DMS53 treated with DMSO at 0.1 percent for 48 hours (cell line): ENCODE results near the gene ANO5.
"Not testable (repeated sequence)": the region's sequence is repeated elsewhere in the genome, so short reads cannot be mapped to it uniquely, and the experiment has no call there.

Experiments
- DNase-seq: peaks from one replicate; lab custom pipeline; 2025; ENCODE audit not compliant: unreplicated experiment; lab: John Stamatoyannopoulos, UW

ANO5 gene

GRCh38 chr11:22199243-22199642 is 6.4 kb downstream of the ANO5 start:
- peak; percentile 26 for DNase-seq

GRCh38 chr11:22203281-22203680 is 10.4 kb downstream of the ANO5 start:
- DNase-seq = no peak

GRCh38 chr11:22207162-22207561 is 14.3 kb downstream of the ANO5 start:
- DNase-seq = no peak

GRCh38 chr11:22208151-22208858 is 15.4 kb downstream of the ANO5 start:
- DNase-seq = no peak

- DNase-seq = no peak
Measured at GRCh38 chr11:22216940-22217339, 24.1 kb downstream of the ANO5 start.

- DNase-seq = no peak
Measured at GRCh38 chr11:22221143-22221542, 28.3 kb downstream of the ANO5 start.

- no peak for DNase-seq
Measured at GRCh38 chr11:22225190-22225589, 32.3 kb downstream of the ANO5 start.

GRCh38 chr11:22234743-22235142 is 41.9 kb downstream of the ANO5 start:
- no peak for DNase-seq

- peak; percentile 47 for DNase-seq
Measured at GRCh38 chr11:22244986-22245592, 52.2 kb downstream of the ANO5 start.

- DNase-seq = no peak
Measured at GRCh38 chr11:22246992-22247391, 54.1 kb downstream of the ANO5 start.

GRCh38 chr11:22249871-22250270 is 57.0 kb downstream of the ANO5 start:
- DNase-seq = no peak

GRCh38 chr11:22256876-22257275 is 64.0 kb downstream of the ANO5 start:
- no peak for DNase-seq

- DNase-seq = no peak
Measured at GRCh38 chr11:22263613-22264012, 70.7 kb downstream of the ANO5 start.

- not testable (repeated sequence) for DNase-seq
Measured at GRCh38 chr11:22268983-22269624, 76.2 kb downstream of the ANO5 start.

- DNase-seq = no peak
Measured at GRCh38 chr11:22273781-22274180, 80.9 kb downstream of the ANO5 start.

GRCh38 chr11:22275600-22275999 is 82.7 kb downstream of the ANO5 start:
- DNase-seq = no peak

- no peak for DNase-seq
Measured at GRCh38 chr11:22276535-22276934, 83.7 kb downstream of the ANO5 start.

- DNase-seq = not testable (repeated sequence)
Measured at GRCh38 chr11:22284991-22285390, 92.1 kb downstream of the ANO5 start.

GRCh38 chr11:22302368-22302767 is 109.5 kb downstream of the ANO5 start:
- no peak for DNase-seq

GRCh38 chr11:22304337-22304961 is 111.6 kb downstream of the ANO5 start:
- DNase-seq = peak; percentile 51

- DNase-seq = no peak
Measured at GRCh38 chr11:22317656-22318055, 124.8 kb downstream of the ANO5 start.

GRCh38 chr11:22331771-22332170 is 138.9 kb downstream of the ANO5 start:
- DNase-seq = no peak
